WERI-Rb-1 (cell line): Measurements from ENCODE around the gene PRICKLE2.

Experiments
- DNase-seq: peaks from one replicate; pipeline ENCODE4 v3.0.0-alpha.2; 2020
- H3K27ac ChIP-seq: fragments of 250-450 bp; sonication (Bioruptor Pico); 2 replicates; pipeline ENCODE4 v1.5.1; 2020; ENCODE audit warnings: mild to moderate bottlenecking, moderate library complexity
- H3K27me3 ChIP-seq: fragments of 250-450 bp; sonication (Bioruptor Pico); 2 replicates; pipeline ENCODE4 v1.5.1; 2021; ENCODE audit warnings: mild to moderate bottlenecking, low read depth, moderate library complexity; ENCODE audit not compliant: insufficient read depth, severe bottlenecking
- H3K36me3 ChIP-seq: fragments of 250-450 bp; sonication (Bioruptor Pico); 2 replicates; pipeline ENCODE4 v1.5.1; 2020; ENCODE audit warnings: mild to moderate bottlenecking, moderate library complexity
- H3K4me3 ChIP-seq: 2 replicates; pipeline ENCODE4 v1.5.1; 2011; ENCODE audit warnings: low read depth, mild to moderate bottlenecking, control low read depth, low read length
- H3K9me3 ChIP-seq: fragments of 250-450 bp; sonication (Bioruptor Pico); 2 replicates; pipeline ENCODE4 v1.5.1; 2021; ENCODE audit warnings: mild to moderate bottlenecking, moderate library complexity; ENCODE audit not compliant: severe bottlenecking
- TF ChIP-seq, protein P1 (sequence below): IDR thresholded peaks from 2 replicates; pipeline ENCODE4 v1.5.1; 2011; ENCODE audit warnings: low read depth, mild to moderate bottlenecking, control low read depth, inconsistent platforms, low read length

The PRICKLE2 gene

DNA sequence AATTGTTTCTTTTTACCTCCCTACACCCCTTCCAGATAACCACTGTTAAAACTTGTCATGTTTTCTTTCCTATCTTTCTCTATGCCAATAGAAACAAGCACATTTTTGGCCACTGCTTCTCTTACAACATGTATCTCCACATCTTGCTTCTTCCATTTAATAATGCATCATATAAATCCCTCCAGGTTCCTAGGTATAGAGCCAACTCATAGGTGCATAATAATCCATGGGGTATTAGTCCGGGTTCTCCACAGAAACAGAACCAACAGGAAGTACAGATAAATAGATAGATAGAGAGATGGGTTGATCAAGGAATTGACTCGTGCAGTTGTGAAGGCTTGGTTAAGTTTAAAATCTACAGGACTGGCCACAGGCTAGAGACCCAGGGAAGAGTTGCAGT is 160.5 kb downstream of the PRICKLE2 start:
- no peaks in the 10 kb centered on the region for H3K36me3 ChIP-seq
- H3K27me3 ChIP-seq: no peaks in the 10 kb centered on the region
- H3K27ac ChIP-seq: no peak overlapping the region
- TF ChIP-seq, protein P1, sequence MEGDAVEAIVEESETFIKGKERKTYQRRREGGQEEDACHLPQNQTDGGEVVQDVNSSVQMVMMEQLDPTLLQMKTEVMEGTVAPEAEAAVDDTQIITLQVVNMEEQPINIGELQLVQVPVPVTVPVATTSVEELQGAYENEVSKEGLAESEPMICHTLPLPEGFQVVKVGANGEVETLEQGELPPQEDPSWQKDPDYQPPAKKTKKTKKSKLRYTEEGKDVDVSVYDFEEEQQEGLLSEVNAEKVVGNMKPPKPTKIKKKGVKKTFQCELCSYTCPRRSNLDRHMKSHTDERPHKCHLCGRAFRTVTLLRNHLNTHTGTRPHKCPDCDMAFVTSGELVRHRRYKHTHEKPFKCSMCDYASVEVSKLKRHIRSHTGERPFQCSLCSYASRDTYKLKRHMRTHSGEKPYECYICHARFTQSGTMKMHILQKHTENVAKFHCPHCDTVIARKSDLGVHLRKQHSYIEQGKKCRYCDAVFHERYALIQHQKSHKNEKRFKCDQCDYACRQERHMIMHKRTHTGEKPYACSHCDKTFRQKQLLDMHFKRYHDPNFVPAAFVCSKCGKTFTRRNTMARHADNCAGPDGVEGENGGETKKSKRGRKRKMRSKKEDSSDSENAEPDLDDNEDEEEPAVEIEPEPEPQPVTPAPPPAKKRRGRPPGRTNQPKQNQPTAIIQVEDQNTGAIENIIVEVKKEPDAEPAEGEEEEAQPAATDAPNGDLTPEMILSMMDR: no peak
- no peak for DNase-seq
- H3K4me3 ChIP-seq: no peak overlapping the region
- no peaks in the 10 kb centered on the region for H3K9me3 ChIP-seq

DNA sequence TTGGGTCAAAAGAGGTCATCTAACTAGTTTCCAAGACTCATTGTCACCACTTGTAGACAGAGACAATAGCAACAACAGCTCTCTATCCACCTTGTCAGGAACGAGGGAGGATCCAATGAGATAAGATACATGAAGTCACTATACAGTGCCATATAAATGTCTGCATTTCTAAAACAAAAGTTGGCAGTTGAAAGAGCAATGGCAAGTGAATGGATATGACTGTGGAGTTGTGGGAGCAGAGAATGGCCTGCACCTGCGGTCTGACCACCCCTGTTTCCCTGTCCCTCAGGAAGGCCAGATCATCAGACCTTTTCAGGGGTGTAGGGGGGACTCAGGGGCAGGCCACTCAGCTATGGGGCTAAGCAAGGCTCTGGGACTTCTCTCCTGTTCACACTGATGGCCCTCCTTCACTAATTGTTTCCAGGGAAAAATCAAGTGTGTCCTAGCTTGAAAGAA is 161.3 kb downstream of the PRICKLE2 start:
- Histone ChIP-seq H3K9me3 (no peaks in the 10 kb centered on the region), H3K27ac (no peak overlapping the region)
- TF ChIP-seq, protein P1: no peak

DNA sequence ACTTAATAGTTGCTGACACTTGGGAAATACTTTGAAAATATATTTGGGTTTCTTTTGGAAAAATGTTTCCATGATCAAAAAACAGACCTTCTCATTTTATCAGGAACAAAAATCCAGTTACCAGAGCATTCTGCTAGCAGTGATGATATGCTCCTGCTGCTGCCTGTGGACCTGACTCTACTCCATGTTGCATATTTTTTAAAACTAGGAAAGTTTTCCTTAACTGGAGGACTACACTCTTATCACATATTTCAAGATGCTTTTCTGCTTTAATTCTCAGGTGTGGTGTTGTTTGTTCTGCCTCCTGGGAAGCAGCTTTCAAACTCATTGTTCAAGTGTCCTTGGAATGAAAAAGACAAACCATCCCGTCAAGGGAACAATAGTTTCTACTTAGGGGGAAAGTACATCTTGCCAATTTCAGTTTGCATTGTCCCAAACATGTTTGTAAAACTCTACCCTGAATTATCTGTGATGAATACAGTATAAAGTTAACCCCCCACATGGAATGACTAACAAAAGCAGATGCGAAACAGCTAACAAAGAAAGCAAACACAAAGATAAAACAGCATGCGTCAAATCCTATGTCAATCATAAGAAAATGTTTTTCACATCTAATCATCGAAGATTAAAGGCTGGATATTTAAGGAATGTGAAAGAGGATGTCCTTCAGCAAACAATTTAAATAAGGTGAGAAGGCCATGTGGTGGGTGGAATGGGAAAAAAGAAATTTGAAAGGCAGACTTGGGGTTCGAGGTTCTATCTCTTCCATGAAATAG is 161.9 kb downstream of the PRICKLE2 start:
- no peaks in the 10 kb centered on the region for H3K27me3 ChIP-seq
- no peak overlapping the region for H3K4me3 ChIP-seq
- no peaks in the 10 kb centered on the region for H3K36me3 ChIP-seq
- TF ChIP-seq, protein P1: no peak
- no peak overlapping the region for H3K27ac ChIP-seq
- H3K9me3 ChIP-seq: no peaks in the 10 kb centered on the region
- DNase-seq: no peak

More for the DNA sequence above, 161.3 kb downstream of the PRICKLE2 start:
- Histone ChIP-seq H3K27me3 (no peaks in the 10 kb centered on the region), H3K4me3 (no peak overlapping the region), H3K36me3 (no peaks in the 10 kb centered on the region)
- DNase-seq: no peak

DNA sequence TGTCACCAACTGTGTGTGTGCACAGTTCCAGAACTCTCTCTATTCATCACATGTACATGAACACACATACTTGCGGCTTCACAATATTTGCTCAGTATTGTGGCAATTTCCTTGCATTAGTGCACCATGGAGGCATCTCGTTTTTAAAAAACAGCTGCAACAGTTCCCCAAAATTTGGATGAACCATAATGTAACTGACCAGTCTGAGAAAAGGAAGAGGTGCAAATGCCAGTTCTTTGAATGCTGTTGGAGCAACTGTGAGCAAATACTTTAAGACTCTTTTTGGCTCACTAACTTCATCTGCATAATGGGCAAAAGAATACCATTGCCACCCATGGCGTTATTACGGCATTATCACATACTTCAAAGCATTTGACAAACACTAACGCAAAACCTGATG is 163.6 kb downstream of the PRICKLE2 start:
- DNase-seq: no peak
- Histone ChIP-seq H3K9me3 (no peaks in the 10 kb centered on the region), H3K4me3 (no peak overlapping the region), H3K27me3 (no peaks in the 10 kb centered on the region), H3K27ac (no peak overlapping the region), H3K36me3 (no peaks in the 10 kb centered on the region)
- TF ChIP-seq, protein P1: no peak

DNA sequence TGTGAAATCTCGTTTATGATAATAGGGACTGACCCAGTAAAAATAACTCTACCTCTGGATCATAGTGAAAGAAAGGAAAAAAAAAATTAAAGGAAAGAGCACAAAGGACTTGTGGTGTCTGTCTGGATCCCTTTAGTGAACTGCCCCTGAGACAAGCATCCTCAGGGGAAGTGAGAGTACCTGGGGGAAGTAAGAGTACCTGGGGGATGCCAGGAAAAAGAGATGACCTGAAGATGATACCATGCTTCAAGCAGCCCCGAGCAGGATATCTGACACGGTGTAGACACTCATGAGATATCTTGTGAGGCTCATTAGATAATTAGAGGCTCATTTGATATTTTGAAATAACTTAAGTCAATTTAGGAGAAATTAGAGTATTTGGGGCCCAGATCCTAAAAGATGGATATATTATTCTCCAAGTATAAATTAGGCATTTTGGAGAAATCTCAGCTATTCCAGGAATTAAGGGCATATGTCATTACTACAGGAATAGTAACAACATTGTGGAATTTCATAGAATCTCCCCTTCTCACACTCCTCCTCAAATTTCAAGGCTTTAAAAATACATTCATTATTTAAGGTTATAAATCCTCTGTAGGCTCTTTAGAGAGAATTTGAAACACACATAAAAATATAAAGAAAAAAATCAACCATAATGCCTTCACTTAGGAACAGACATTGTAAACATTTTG is 165.6 kb downstream of the PRICKLE2 start:
- TF ChIP-seq, protein P1: no peak
- DNase-seq: no peak
- H3K36me3 ChIP-seq: no peaks in the 10 kb centered on the region
- no peak overlapping the region for H3K4me3 ChIP-seq
- H3K9me3 ChIP-seq: no peaks in the 10 kb centered on the region
- no peaks in the 10 kb centered on the region for H3K27me3 ChIP-seq
- H3K27ac ChIP-seq: no peak overlapping the region
